Hair follicle dermal papilla cell (primary cell): ENCODE data around the gene ADAMTS15. TPM values are rescaled to one million over a fixed set of nuclear protein-coding genes. Genes with fewer than 3 reads are reported as not detected.

ENCODE experiments used
- total RNA-seq: library from RNA; depleted of rRNA; stranded (reverse); fragments of >200 nt; gene quantifications from 2 replicates; pipeline ENCODE4 v1.2.3, GENCODE V29; 2012

Gene ADAMTS15, protein sequence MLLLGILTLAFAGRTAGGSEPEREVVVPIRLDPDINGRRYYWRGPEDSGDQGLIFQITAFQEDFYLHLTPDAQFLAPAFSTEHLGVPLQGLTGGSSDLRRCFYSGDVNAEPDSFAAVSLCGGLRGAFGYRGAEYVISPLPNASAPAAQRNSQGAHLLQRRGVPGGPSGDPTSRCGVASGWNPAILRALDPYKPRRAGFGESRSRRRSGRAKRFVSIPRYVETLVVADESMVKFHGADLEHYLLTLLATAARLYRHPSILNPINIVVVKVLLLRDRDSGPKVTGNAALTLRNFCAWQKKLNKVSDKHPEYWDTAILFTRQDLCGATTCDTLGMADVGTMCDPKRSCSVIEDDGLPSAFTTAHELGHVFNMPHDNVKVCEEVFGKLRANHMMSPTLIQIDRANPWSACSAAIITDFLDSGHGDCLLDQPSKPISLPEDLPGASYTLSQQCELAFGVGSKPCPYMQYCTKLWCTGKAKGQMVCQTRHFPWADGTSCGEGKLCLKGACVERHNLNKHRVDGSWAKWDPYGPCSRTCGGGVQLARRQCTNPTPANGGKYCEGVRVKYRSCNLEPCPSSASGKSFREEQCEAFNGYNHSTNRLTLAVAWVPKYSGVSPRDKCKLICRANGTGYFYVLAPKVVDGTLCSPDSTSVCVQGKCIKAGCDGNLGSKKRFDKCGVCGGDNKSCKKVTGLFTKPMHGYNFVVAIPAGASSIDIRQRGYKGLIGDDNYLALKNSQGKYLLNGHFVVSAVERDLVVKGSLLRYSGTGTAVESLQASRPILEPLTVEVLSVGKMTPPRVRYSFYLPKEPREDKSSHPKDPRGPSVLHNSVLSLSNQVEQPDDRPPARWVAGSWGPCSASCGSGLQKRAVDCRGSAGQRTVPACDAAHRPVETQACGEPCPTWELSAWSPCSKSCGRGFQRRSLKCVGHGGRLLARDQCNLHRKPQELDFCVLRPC
- total RNA-seq, result 0.32 and 0.85 TPM in 2 replicates

DNA sequence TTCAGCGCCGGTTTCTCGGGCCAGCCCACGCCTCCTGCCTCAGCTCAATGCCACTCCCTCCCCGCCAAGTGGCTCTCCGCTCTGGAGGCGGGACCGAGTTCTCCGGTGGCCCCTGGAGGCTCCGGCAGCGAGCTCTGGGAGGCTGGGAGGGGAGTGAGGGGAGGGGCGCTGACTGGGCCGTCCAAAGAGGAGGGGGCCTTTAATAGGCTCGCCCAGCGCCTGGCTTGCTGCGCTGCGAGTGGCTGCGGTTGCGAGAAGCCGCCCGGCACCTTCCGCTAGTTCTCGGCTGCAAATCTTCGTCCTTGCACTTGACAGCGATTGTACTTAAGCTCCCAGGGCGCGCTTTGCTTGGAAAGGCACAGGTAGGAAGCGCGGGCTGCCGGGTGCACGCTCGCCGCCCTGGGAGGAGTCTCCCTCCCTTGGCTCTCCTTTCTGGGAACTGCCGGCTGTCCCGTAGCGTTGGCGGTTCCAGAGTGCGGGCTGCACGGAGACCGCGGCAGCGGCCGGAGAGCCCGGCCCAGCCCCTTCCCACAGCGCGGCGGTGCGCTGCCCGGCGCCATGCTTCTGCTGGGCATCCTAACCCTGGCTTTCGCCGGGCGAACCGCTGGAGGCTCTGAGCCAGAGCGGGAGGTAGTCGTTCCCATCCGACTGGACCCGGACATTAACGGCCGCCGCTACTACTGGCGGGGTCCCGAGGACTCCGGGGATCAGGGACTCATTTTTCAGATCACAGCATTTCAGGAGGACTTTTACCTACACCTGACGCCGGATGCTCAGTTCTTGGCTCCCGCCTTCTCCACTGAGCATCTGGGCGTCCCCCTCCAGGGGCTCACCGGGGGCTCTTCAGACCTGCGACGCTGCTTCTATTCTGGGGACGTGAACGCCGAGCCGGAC, at the start of gene ADAMTS15:
ADAMTS15 (plus strand) TSS at position 230 of the 894 bp plus-strand sequence; CDS start at position 559, 329 bp downstream.

DNA sequence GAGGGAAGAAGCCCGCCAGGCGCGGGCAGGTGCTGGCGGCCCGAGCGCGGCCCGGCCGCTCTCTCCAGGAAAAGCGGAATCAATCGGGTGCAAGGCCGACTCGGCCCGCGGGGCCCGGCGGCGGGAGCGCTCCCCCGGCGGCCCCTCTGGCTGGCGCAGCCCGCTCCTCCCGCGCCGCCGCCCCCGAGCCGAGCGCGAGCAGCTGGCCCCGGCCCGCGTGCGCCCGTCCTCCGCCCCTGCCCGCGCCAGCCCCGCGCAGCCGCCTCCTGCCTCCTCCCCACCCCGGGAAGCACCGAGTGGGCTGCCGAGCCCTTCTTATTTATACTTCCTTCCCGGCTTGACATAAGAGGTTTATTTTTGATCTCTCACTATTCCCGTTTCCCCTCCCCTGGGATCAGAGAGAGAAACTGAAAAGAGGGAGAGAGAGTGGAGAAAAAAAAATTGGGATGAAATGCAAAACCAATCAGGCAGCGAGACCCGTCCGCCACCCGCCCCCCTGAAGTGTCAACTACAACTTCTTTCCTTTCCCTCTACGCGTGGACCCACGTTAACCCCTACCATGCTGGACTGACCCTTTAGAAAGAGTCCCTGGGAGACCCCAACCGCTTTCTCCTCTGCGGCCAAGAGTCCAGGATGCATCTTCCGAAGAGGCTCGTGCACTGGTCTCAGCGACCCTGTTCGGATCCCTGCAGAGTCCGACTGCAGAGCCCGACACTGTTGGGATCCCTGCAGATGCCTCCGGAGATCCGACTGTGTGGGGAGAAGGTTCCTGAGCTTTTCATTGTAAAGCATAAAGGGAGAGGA, 19.9 kb upstream of the ADAMTS15 start, which contains the start of gene ADAMTS8:
ADAMTS8 (minus strand) TSS at position 294 of the 804 bp plus-strand sequence. CDS start 323 bp downstream, outside the sequence.

Other genes with a start within 250 kb of the ADAMTS15 start
- gene ZBTB44, start 133.7 kb upstream of the ADAMTS15 start, total RNA-seq, result 52.6 and 70.9 TPM in 2 replicates
- gene ADAMTS8, start 20.0 kb upstream of the ADAMTS15 start, total RNA-seq, result 0.12 and 0.16 TPM in 2 replicates